H1 (cell line): Measurements from ENCODE around the gene LRRC4. TPM values are rescaled to one million over a fixed set of nuclear protein-coding genes. Genes with fewer than 3 reads are reported as not detected.

ENCODE experiments used
- CBX8 ChIP-seq: fragments of 300-800, 300-1000 bp; sonication (generic); IDR thresholded peaks from 2 replicates; pipeline ENCODE4 v1.7.1; 2016; ENCODE audit warnings: low read depth, low read length, borderline replicate concordance
- KDM1A ChIP-seq: fragments of 200-600, 300-600 bp; sonication (generic); IDR thresholded peaks from 2 replicates; pipeline ENCODE4 v1.7.1; 2016; ENCODE audit warnings: mild to moderate bottlenecking, low read length, borderline replicate concordance
- MAX ChIP-seq: IDR thresholded peaks from 2 replicates; pipeline ENCODE4 v1.6.1; 2012; ENCODE audit warnings: inconsistent platforms
- SIRT6 ChIP-seq: IDR thresholded peaks from one replicate; pipeline ENCODE4 v1.7.1; 2012; ENCODE audit warnings: low read length, inconsistent platforms
- polyA plus RNA-seq, 7 experiments: library from polyadenylated mRNA; depleted of rRNA in 3 of 7; stranded (reverse) in 5 of 7; unstranded in 2 of 7; fragments of >200 nt in 5 of 7; fragments of 200-250 nt in 2 of 7; gene quantifications; 1 replicate in 5 of 7; 2 replicates in 1 of 7; 4 replicates in 1 of 7; pipeline versions ENCODE4 v1.2.1 to v1.2.3, GENCODE V29; 2011 to 2013; ENCODE audit warnings: missing spikeins in 2 of 7, mixed read lengths in 2 of 7
- total RNA-seq: library from RNA; stranded (reverse); fragmentation: NEBNext Ultra II Directional; extraction: Animal tissue kit (Norgen Biotek cat#: 25700); gene quantifications from 2 replicates; pipeline ENCODE4 v1.2.1, GENCODE V29; 2021

Gene LRRC4
- total and polyA plus RNA-seq, 2 of the 8 experiments (the other 6 are each of a cell fraction or from before 2014, with no cell fraction given), result 13.4 to 16.4 TPM

- TF ChIP-seq MAX (no peak), KDM1A (no peak), CBX8 (no peak), SIRT6 (no peak)
Measured at GRCh38 chr7:128067983-128068382, 36.7 kb upstream of the LRRC4 start (continued).
